GM12891 (cell line): ENCODE results near the gene CXCR6.
"Not testable (repeated sequence)": the region's sequence is repeated elsewhere in the genome, so short reads cannot be mapped to it uniquely, and the experiment has no call there.

Source experiments
- PAX5 ChIP-seq: IDR thresholded peaks from 2 replicates; pipeline ENCODE4 v1.6.1; 2011; ENCODE audit warnings: low read length, moderate library complexity, mild to moderate bottlenecking; ENCODE audit not compliant: insufficient read depth, severe bottlenecking
- POLR2A ChIP-seq: IDR thresholded peaks from 2 replicates; pipeline ENCODE4 v1.6.1; 2011; ENCODE audit warnings: low read depth, low read length, control low read depth
- POLR2AphosphoS5 ChIP-seq: IDR thresholded peaks from 2 replicates; pipeline ENCODE4 v1.6.1; 2011; ENCODE audit warnings: low read depth, low read length, control low read depth
- POU2F2 ChIP-seq: IDR thresholded peaks from 2 replicates; pipeline ENCODE4 v1.6.1; 2011; ENCODE audit warnings: low read depth, mild to moderate bottlenecking, control low read depth, low read length, moderate library complexity
- SPI1 ChIP-seq: IDR thresholded peaks from 2 replicates; pipeline ENCODE4 v1.6.1; 2011; ENCODE audit warnings: low read depth, low read length, control low read depth
- TAF1 ChIP-seq: IDR thresholded peaks from 2 replicates; pipeline ENCODE4 v1.6.1; 2011; ENCODE audit warnings: low read depth, low read length, control low read depth

DNA sequence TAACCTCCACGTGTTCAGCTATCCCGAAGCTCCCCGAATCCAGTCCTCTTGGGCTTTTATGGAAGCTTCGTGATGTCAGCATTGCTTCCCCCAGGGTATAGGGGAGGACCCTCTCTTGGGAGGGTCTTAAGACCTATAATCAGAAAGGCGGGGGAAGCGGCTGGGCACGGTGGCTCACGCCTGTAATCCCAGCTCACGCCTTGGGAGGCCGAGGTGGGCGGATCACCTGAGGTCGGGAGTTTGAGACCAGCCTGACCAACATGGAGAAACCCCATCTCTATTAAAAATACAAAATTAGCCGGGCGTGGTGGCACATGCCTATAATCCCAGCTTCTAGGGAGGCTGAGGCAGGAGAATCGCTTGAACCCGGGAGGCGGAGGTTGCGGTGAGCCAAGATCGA, 54.2 kb downstream of the CXCR6 start:
- TF ChIP-seq POLR2A, TAF1, SPI1, POLR2AphosphoS5, POU2F2, PAX5: not testable (repeated sequence)
